T-helper 1 cell (primary cell): ENCODE results near the gene MAN1C1.
A peak's percentile ranks its signal among the peaks of the same experiment; 100 is the strongest.
"Not testable (repeated sequence)": the region's sequence is repeated elsewhere in the genome, so short reads cannot be mapped to it uniquely, and the experiment has no call there.

ENCODE experiments used
- DNase-seq, 5 donors: peaks; one replicate each; pipeline ENCODE4 v3.0.0-alpha.2; 2012 to 2020

The MAN1C1 gene

GRCh38 chr1:25682059-25682601 lies 65.5 kb downstream of the MAN1C1 start:
- no peak for DNase-seq

- no peak for DNase-seq
Observed at GRCh38 chr1:25683177-25683576, 66.6 kb downstream of the MAN1C1 start.

GRCh38 chr1:25683731-25684130 lies 67.1 kb downstream of the MAN1C1 start:
- no peak for DNase-seq

- DNase-seq, result no peak
Observed at GRCh38 chr1:25684216-25684965, 67.8 kb downstream of the MAN1C1 start.

GRCh38 chr1:25685211-25685750 lies 68.7 kb downstream of the MAN1C1 start:
- DNase-seq, result no peak

- DNase-seq, result no peak
Observed at GRCh38 chr1:25685938-25686665, 69.5 kb downstream of the MAN1C1 start.

GRCh38 chr1:25687221-25688017 lies 70.8 kb downstream of the MAN1C1 start:
- no peak for DNase-seq

- no peak for DNase-seq
Observed at GRCh38 chr1:25688390-25689119, 72.0 kb downstream of the MAN1C1 start.

- no peak for DNase-seq
Observed at GRCh38 chr1:25689686-25690381, 73.2 kb downstream of the MAN1C1 start.

GRCh38 chr1:25690396-25690956 lies 73.9 kb downstream of the MAN1C1 start:
- no peak for DNase-seq

GRCh38 chr1:25691211-25691610 lies 74.6 kb downstream of the MAN1C1 start:
- DNase-seq, result no peak

GRCh38 chr1:25692560-25692959 lies 76.0 kb downstream of the MAN1C1 start:
- DNase-seq, result peak in 1 of 5 donors; percentile 6

GRCh38 chr1:25694167-25695007 lies 77.8 kb downstream of the MAN1C1 start:
- DNase-seq, result no peak

- DNase-seq, result no peak
Observed at GRCh38 chr1:25695090-25695770, 78.6 kb downstream of the MAN1C1 start.

- DNase-seq, result no peak
Observed at GRCh38 chr1:25695771-25696311, 79.2 kb downstream of the MAN1C1 start.

- not testable (repeated sequence) for DNase-seq
Observed at GRCh38 chr1:25696643-25697042, 80.1 kb downstream of the MAN1C1 start.

GRCh38 chr1:25697435-25698217 lies 81.0 kb downstream of the MAN1C1 start:
- peak in 1 of 5 donors; percentile 10 for DNase-seq

GRCh38 chr1:25698252-25698651 lies 81.7 kb downstream of the MAN1C1 start:
- DNase-seq, result no peak
